Measurements from ENCODE around the gene DR1.
A peak's percentile ranks its signal among the peaks of the same experiment; 100 is the strongest.

The DR1 gene

GRCh38 chr1:93345633-93346420 lies at the start of gene DR1:
Gene DR1 (plus strand): TSS chr1:93345907. CDS start chr1:93346646, 739 bp downstream.
- peak; percentile 91 for DNase-seq

DNA sequence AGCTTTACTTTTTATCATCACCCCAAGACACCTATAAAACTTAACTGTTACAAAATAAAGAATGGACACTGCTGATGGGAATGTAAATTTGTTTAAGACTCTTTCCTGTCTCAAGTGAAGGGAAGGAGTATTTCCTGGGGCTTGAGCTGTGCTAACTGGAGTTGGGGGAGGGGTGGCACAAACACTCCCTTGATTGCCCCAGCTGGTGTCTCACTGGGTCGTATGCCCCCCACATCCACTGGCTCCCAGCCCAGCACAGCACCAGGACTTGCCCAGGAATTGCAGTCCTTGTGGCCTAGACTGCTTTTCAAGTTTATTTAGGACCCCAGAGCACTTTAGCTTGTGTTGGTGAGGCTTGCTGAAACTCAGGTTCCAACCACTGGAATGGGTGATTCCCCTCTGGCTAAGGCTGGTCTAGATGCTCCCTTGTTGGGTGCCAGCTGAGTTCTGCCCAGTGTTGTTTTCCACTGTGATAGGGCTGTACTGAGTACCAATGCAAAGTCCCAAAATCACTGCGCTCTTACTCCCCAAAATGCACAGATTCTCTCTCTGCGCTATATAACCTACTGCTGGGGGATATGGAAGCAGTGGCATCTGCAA lies 49.1 kb upstream of the DR1 start:
- no peak for DNase-seq

GRCh38 chr1:93301131-93301530 lies 44.6 kb upstream of the DR1 start:
- no peak for DNase-seq

DNA sequence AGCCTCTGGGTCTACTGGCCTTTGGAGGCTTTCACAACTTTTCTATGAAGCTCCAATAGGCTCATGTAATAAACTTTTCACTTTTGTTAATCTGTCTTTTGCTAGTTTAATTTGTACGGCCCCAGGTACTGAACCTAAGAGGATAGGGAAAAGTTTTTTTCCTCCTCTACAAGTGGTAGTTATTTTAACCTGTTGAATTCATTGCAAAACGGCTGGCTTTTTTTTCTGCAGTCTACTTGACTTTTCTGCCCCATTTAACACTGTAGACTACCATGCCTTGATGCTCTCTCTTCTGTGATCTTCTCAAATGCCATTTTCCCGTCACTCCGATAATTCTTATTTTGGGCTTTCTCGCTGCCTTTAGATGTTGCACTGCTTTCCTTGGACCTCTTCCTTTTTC lies 43.6 kb upstream of the DR1 start:
- no peak for DNase-seq

DNA sequence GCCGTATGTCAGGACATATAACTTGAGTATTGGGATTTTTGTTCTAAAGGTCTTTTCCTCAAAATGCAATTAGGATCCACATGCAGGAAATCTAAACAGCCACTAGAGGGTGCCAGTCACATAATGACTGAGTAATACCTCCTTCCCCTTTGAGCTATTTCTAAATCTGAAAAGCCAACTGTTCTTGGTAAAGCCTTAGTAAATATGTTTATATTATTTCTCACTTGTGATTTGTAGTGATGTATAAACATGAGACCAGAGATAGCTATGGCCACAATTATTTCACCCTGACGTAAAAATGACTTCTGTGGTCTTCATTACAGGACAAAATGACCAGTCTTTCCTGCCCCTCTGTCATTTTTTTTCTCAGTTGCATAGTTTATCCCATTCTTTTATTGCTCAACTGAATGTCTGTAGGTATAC lies 41.0 kb upstream of the DR1 start:
- peak; percentile 7 for DNase-seq

DNA sequence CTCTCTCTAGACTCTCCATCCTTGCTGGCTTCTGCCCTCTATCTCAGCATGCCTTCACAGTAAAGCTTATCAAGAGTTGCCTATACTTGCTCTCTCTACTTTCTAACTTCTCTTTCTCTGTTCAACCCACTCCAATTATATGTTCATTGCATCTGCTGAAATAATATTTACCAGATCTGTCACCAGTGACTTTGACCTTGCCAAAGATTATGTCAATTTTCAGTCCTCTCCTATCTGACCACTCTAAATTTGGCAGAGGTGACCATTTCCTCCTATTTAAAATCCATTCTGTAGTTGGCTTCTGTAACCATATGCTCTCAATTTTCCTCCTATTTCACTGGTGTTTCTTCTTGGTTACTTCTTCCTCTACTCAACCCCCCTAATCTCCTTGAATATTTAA lies 38.8 kb upstream of the DR1 start:
- DNase-seq = no peak

DNA sequence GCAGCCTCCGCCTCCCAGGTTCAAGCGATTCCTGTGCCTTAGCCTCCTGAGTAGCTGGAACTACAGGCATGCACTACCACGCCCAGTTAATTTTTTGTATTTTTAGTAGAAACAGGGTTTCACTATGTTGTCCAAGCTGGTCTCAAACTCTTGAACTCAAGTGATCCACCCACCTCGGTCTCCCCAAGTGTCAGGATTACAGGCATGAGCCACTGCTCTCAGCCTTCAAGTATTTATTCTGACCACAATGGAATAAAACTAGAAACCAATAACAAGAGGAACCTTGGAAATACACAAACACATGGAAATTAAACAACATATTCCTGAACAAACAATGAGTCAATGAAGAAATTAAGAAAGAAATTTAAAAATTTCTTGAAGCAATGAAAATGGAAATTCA lies 32.7 kb upstream of the DR1 start:
- no peak for DNase-seq

- no peak for DNase-seq
These were observed 28.5 kb upstream of the DR1 start for GRCh38 chr1:93317207-93317606.

DNA sequence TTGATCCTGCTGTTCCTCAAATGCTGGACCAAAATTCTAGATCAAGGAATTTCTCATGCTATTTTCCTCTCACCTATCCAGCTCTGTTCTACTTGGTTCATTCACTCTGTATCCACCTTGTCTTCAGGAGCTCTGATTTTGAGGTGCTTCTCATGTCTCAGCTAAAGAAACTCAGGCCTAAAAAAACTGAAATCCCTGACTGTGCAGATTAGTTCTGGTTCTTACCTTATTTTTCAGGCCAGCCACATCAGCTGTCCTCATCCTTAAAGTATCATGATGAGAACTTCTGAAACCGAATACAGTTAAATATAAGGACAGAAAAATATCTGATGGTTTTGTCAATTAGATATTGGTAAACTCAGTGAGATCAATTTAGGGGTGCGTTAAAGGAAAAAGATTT lies 27.8 kb upstream of the DR1 start:
- no peak for DNase-seq

DNA sequence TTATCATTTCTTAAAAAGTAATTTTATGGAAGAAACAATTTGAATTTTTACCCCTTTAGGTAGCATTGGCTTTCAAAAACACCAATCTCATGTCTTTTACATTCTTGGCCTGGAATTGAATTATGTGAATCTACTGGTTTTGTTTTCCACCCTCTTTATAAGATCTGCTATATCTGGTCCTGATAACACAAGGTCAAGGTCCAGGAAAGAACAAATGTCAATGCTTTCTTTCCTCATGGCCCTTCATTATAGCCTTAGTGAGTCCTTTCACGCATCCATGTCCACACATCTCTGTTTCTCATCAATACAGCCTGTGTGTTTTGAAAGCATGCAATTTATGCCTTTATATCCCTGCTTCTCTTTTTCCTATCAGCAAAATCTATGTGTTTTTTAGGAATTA lies 24.0 kb upstream of the DR1 start:
- DNase-seq = no peak

DNA sequence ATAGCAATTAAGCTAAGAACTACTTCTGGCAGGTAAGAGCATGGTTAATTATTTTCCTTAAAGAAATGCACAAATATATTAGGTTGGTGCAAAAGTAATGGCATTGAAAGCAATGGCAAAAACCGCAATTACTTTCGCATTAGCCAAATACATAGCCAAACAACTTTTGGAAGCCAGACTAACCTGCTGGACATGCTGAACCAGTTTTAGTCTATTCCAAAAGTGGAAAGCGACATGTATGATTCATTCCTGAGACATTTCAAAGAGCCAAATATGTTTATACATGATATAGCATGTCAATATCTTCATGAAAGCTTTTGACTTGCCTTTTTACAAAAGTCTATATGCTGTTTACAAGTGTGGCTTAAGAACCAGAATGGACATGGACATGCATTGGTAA lies 23.4 kb upstream of the DR1 start:
- DNase-seq = no peak

DNA sequence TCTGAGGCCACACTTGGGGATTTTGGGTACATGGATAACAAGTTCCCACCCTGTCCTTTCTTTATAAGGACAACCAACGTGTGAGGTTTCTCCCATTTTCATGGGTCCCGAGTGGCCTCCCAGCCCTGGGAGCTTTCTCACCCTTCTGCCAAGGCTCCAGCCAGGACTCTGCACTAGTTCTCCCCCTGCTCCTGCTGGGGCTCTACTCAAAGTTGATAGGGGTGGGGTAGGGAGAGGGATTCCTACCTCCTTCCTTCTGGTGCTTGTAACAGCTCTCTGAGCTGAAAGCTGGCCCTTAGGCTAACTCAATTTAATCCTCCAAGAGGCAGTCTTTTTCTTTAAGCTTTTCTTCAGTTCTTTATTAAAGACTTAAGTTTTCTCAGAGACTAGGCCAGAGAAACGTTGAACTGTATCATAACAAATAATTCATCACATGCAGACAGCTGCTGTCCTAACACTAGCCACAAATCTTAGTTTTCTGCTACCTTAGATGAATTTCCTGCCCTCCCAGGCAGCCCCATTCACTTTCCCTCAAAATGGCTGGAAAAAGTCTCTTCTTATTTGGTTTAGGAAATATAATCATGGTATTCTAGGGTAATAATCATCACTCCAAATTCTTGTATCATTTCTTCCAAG lies 22.4 kb upstream of the DR1 start:
- DNase-seq = no peak

DNA sequence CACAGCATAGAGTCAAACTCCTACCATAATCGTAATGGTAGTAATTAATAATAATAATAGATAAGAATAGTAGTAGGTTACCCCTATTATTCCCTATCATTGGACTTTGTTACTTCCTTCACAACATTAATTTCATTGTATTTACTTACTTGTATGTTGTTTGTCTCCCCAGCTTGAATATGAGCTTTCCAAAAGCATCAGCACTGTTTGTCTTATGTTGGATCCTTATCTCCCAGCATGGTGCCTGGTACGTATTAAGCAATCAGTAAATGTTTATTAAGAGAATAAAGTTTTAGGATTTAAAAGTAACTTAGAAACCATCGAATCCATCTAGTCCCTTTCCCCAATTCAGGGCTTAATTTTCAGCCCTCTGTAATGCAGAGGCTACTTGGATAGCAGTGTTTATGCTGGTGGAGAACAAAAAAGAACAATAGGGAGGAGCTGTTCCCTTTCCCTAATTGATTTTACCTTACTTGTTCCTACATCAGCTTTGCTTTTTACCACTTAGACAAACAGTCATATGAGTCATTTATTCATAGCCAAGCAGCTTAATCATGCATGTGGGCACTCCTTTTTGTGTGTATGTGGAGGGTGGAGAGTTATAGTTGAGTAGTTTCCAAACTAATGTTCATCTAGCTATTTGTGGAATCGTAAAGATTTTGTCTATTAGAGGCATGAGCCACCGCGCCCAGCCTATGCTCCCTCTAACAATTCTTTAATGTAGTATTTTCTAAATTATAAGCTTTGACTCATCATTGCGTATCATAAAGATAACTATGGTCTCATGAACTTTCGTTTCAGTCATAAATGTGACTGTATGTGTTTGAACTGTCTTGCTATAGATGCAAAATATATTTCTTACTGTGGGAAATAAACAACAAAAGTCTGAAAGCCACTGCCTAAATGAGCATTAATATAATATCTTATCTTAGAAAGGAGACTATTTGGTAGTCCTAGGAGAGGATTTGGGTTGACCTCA lies 20.9 kb upstream of the DR1 start:
- no peak for DNase-seq

GRCh38 chr1:93328809-93329760 lies 16.6 kb upstream of the DR1 start:
- no peak for DNase-seq

DNA sequence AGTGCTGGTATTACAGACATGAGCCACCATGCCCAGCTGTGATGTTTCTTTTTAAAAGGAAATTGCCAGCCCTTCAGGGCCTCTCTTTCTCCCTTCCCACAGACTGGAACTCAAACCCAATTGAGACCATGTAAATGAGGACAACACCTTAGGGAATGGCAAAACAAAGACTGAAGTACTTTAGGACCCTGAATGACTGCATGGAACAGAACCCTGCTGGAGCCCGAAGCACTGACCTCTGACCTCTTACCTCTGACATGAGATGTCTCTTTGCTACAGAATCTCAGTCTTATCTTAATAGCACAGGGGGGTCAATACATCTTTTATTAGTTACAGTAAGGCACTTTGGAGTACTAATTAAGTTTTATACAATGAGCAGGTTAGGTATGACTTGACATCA lies 15.5 kb upstream of the DR1 start:
- no peak for DNase-seq

GRCh38 chr1:93330617-93331016 lies 15.1 kb upstream of the DR1 start:
- DNase-seq = no peak

DNA sequence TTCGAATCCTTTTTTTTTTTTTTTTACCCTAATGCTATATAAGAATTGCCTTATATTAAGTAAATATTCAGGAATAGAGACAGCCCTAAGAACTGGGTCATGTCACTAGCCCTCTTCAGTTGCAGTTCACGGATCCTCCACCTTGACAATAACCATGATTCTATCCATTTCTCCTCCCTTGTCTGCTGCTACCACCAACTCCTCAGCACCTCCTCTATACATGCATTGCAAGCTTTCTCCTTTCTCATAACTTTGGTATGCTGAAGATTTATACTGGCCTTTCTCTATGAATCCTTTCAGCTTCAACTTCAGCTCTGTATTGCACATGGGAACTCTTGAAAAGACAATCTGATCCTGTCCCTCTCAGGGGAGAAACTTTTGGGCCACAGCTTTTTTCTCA lies 14.3 kb upstream of the DR1 start:
- no peak for DNase-seq

DNA sequence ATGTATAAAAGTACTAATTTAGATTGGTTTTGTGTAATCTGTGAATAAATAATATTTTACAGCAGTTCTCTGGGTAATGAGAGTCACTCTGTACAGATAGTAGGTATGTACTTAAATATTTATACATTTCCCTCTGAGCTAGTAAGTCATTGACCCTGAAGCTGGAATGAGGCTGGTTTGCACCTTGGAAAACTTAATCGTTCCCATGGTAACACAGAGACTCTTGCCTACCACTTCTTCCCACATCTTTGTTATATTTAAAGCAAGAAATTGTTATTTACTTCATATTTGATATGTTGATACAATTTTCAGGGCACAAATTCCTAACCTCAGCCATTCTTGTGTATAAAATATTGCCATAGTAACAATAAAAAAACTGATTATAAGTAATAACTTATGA lies 13.3 kb upstream of the DR1 start:
- no peak for DNase-seq

DNA sequence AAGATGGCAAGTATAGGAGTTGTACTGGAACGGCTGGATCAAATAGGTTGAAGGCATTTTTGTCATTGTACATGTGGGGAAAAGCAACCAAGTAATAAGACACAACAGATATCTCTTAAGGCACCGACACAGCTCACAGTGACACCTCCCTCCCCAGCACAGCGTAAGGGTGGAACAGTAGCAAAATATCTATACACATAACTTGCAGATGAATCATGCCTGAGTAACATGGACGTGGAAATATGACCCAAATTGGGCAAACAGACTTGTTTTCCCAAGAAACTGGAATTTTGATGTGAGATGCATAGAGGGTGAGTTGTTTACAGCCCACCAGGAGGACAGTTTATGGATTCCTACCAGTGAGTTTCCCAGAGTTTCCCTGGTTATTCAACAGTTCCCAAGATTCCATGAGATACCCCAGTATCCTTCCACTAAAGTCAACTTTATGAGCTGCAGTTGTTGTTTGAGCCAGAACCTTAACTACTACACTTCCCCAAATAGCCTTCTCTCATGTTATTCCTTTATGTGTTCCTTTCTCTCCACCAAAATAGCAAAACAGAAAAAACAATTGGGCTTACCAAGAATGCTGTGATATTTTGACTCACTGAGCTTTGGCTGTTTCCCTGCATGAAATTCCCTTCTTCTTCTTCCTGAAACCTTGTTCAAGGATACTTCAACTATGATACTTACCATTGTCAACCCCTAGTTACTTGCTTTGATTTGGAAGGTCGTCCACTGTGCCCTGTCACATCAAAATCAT lies 7.1 kb upstream of the DR1 start:
- DNase-seq = no peak

GRCh38 chr1:93339171-93339697 lies 6.5 kb upstream of the DR1 start:
- no peak for DNase-seq

- no peak for DNase-seq
These were observed 5.6 kb upstream of the DR1 start for GRCh38 chr1:93340090-93340489.
